SK-N-SH treated with all-trans-retinoic acid at 6 μM for 48 hours (cell line): ENCODE data around the gene EPB41L5.

Source experiments
- ARNTL ChIP-seq: fragments of 450-650 bp; formaldehyde crosslinking; IDR thresholded peaks from 2 replicates; pipeline ENCODE4 v1.5.0; 2020; ENCODE audit warnings: low read depth, mild to moderate bottlenecking, moderate library complexity, borderline replicate concordance
- BACH2 ChIP-seq: fragments of 250-450 bp; sonication (Bioruptor Pico); IDR thresholded peaks from 2 replicates; pipeline ENCODE4 v1.9.0; 2021; ENCODE audit warnings: mild to moderate bottlenecking, borderline replicate concordance
- CREB5 ChIP-seq: fragments of 250-450 bp; sonication (Bioruptor Pico); IDR thresholded peaks from 2 replicates; pipeline ENCODE4 v1.5.1; 2020; ENCODE audit warnings: low read depth, mild to moderate bottlenecking, moderate library complexity
- CSDC2 ChIP-seq: fragments of 250-450 bp; sonication (Bioruptor Pico); IDR thresholded peaks from 2 replicates; pipeline ENCODE4 v1.5.0; 2020; ENCODE audit warnings: mild to moderate bottlenecking, moderate library complexity
- ESRRG ChIP-seq: fragments of 250-450 bp; sonication (Bioruptor Pico); IDR thresholded peaks from 2 replicates; pipeline ENCODE4 v1.6.1; 2021; ENCODE audit warnings: mild to moderate bottlenecking
- ISL1 ChIP-seq: fragments of 250-450 bp; sonication (Bioruptor Pico); IDR thresholded peaks from 2 replicates; pipeline ENCODE4 v2.1.2; 2022; ENCODE audit warnings: mild to moderate bottlenecking, moderate library complexity
- OSR1 ChIP-seq: fragments of 250-450 bp; sonication (Bioruptor Pico); IDR thresholded peaks from 2 replicates; pipeline ENCODE4 v1.8.0; 2022; ENCODE audit warnings: moderate library complexity, mild to moderate bottlenecking, inconsistent platforms
- PATZ1 ChIP-seq: fragments of 250-450 bp; sonication (Bioruptor Pico); IDR thresholded peaks from 2 replicates; pipeline ENCODE4 v1.8.0; 2020; ENCODE audit warnings: mild to moderate bottlenecking, moderate library complexity, borderline replicate concordance
- RARB ChIP-seq: fragments of 250-450 bp; sonication (Bioruptor Pico); IDR thresholded peaks from 2 replicates; pipeline ENCODE4 v1.8.0; 2021; ENCODE audit warnings: mild to moderate bottlenecking, moderate library complexity
- TCF4 ChIP-seq: fragments of 250-450 bp; sonication (Bioruptor Pico); IDR thresholded peaks from 2 replicates; pipeline ENCODE4 v1.8.0; 2021; ENCODE audit warnings: mild to moderate bottlenecking, moderate library complexity, borderline replicate concordance
- TOX ChIP-seq: fragments of 250-450 bp; sonication (Bioruptor Pico); IDR thresholded peaks from 2 replicates; pipeline ENCODE4 v1.8.0; 2021; ENCODE audit warnings: mild to moderate bottlenecking, moderate library complexity, borderline replicate concordance
- ZFP30 ChIP-seq: fragments of 450-650 bp; formaldehyde crosslinking; IDR thresholded peaks from 2 replicates; pipeline ENCODE4 v1.5.0; 2022; ENCODE audit warnings: mild to moderate bottlenecking, moderate library complexity
- ZNF565 ChIP-seq: fragments of 450-650 bp; formaldehyde crosslinking; conservative IDR thresholded peaks from 2 replicates; pipeline ENCODE4 v1.5.0; 2020; ENCODE audit warnings: low read depth, mild to moderate bottlenecking, moderate library complexity
- ZNF70 ChIP-seq: fragments of 450-650 bp; formaldehyde crosslinking; IDR thresholded peaks from 2 replicates; pipeline ENCODE4 v1.5.0; 2020; ENCODE audit warnings: mild to moderate bottlenecking, moderate library complexity

- TF ChIP-seq ISL1 (CRISPR knock-in tag) (no peak), ZNF565 (no peak), BACH2 (CRISPR knock-in tag) (no peak), TCF4 (CRISPR knock-in tag) (no peak), PATZ1 (CRISPR knock-in tag) (no peak), TOX (no peak), CREB5 (no peak), ZNF70 (CRISPR knock-in tag) (no peak), ZFP30 (CRISPR knock-in tag) (no peak), ARNTL (no peak), OSR1 (no peak), ESRRG (CRISPR knock-in tag) (no peak), RARB (CRISPR knock-in tag) (no peak), CSDC2 (no peak)
Observed at GRCh38 chr2:120132691-120133090, 119.8 kb downstream of the EPB41L5 start.
